Measurements from ENCODE around the gene RTTN. TPM values are rescaled to one million over a fixed set of nuclear protein-coding genes. Genes with fewer than 3 reads are reported as not detected.

Gene RTTN
- total RNA-seq, 1 donor from 2014 or later, result 25.6 TPM

DNA sequence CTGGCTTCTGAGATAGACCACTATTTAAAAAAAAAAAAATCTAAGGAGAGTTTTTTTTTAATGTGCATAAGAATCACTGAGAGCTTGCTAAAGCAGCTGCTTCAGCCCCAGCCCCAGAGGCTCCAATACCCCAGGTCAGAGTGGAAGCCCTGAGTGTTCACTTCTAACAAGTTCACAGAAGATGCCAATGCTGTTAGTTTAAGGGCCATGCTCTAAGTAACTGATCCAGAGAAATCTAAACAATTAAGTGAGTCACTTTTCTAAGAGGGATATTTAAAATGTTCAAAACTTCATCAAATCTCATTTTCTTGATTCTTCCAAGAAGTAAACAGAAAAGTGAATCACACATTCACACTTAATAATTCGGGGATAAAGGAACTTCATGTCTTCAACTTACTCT is 131.4 kb downstream of the RTTN start:
- H3K9me3 Mint-ChIP-seq, result no peaks in the 10 kb centered on the region
- no peak for DNase-seq (ENCODE audit: low spot score in 2 of 2, unreplicated experiment in 2 of 2)
- H3K27ac Mint-ChIP-seq, result no peak overlapping the region
- no peak overlapping the region for H3K4me3 Mint-ChIP-seq
- peaks cover 4% of the 10 kb centered on the region for H3K4me1 Mint-ChIP-seq
- H3K36me3 Mint-ChIP-seq, result no peaks in the 10 kb centered on the region
- no peak for TF ChIP-seq CTCF (IDR thresholded peaks at IDR 0.05; ENCODE audit: unreplicated experiment)
- H3K27me3 Mint-ChIP-seq (ENCODE audit: low read depth), result no peaks in the 10 kb centered on the region

GRCh38 chr18:70073432-70073831 is 132.1 kb downstream of the RTTN start:
- Mint-ChIP-seq H3K4me3 (no peak overlapping the region), H3K36me3 (no peaks in the 10 kb centered on the region), H3K27me3 (ENCODE audit: low read depth) (no peaks in the 10 kb centered on the region), H3K9me3 (no peaks in the 10 kb centered on the region), H3K27ac (no peak overlapping the region), H3K4me1 (peaks cover 4% of the 10 kb centered on the region)
- no peak for TF ChIP-seq CTCF (IDR thresholded peaks at IDR 0.05; ENCODE audit: unreplicated experiment)
- no peak for DNase-seq (ENCODE audit: low spot score in 2 of 2, unreplicated experiment in 2 of 2)

DNA sequence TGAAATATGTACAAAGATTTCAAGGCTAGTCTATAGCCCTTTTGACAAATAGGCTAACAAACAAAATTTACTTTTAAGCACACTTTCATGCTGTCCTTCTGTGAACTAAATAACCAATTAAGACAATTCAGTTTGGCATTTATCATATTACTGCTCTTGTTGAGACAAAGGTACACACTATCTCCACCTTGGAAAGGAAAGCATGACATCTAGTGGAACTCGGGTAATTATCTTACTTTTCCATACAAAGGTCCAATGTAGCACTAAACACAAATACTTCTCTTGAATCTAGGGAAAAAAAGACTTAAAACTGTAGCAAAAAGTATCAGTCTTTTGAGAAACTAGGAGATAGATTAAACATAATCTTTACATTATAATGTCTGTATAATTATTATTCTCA is 132.8 kb downstream of the RTTN start:
- no peaks in the 10 kb centered on the region for H3K9me3 Mint-ChIP-seq
- no peak overlapping the region for H3K4me3 Mint-ChIP-seq
- no peak for DNase-seq (ENCODE audit: low spot score in 2 of 2, unreplicated experiment in 2 of 2)
- peaks cover 4% of the 10 kb centered on the region for H3K4me1 Mint-ChIP-seq
- no peaks in the 10 kb centered on the region for H3K27me3 Mint-ChIP-seq (ENCODE audit: low read depth)
- H3K27ac Mint-ChIP-seq, result no peak overlapping the region
- TF ChIP-seq CTCF (IDR thresholded peaks at IDR 0.05; ENCODE audit: unreplicated experiment), result no peak
- H3K36me3 Mint-ChIP-seq, result no peaks in the 10 kb centered on the region

GRCh38 chr18:70069965-70070364 is 135.5 kb downstream of the RTTN start:
- Mint-ChIP-seq H3K27me3 (ENCODE audit: low read depth) (no peaks in the 10 kb centered on the region), H3K4me1 (peaks cover 4% of the 10 kb centered on the region), H3K9me3 (no peaks in the 10 kb centered on the region), H3K4me3 (no peak overlapping the region), H3K27ac (no peak overlapping the region), H3K36me3 (no peaks in the 10 kb centered on the region)
- no peak for DNase-seq (ENCODE audit: low spot score in 2 of 2, unreplicated experiment in 2 of 2)
- TF ChIP-seq CTCF (IDR thresholded peaks at IDR 0.05; ENCODE audit: unreplicated experiment), result no peak

DNA sequence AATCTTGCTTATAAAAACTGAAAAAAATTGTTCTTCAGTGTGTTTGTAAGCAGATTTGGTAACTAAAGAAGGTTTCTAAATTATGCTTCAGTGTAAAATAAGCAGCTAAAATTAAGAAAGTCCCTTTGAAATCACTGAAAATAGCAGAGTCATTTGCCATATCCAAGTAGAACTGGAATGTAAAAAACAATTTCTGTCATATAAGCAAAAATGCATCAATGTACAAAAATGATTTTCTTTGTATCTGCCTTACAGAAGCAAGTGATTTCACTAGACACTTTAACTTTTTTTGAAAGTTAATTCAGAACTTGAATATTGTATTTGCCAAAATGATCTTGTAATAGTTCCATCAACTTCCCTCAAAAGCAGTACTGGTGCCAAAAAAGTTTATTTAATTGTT is 136.1 kb downstream of the RTTN start:
- no peaks in the 10 kb centered on the region for H3K9me3 Mint-ChIP-seq
- TF ChIP-seq CTCF (IDR thresholded peaks at IDR 0.05; ENCODE audit: unreplicated experiment), result no peak
- H3K36me3 Mint-ChIP-seq, result no peaks in the 10 kb centered on the region
- H3K27ac Mint-ChIP-seq, result no peak overlapping the region
- no peak for DNase-seq (ENCODE audit: low spot score in 2 of 2, unreplicated experiment in 2 of 2)
- H3K4me3 Mint-ChIP-seq, result no peak overlapping the region
- no peaks in the 10 kb centered on the region for H3K27me3 Mint-ChIP-seq (ENCODE audit: low read depth)
- peaks cover 4% of the 10 kb centered on the region for H3K4me1 Mint-ChIP-seq

DNA sequence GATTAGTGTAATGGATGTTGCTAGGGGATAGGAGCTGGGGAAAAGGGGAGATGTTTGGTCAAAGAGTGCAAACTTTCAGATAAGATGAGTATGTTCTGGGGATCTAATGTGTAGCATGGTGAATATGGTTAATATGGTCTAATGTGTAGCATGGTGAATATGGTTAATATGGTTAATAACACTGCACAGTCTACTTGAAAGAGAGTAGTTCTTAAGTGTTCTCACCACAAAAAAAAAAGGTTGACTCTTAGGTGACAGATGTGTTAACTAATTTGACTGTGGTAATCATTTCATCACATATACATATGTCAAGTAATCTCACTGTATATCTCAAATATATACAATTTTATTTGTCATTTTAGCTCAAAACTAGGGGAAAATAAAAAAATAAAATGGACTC is 136.5 kb downstream of the RTTN start:
- Mint-ChIP-seq H3K9me3 (no peaks in the 10 kb centered on the region), H3K4me3 (no peak overlapping the region), H3K36me3 (no peaks in the 10 kb centered on the region), H3K27ac (no peak overlapping the region), H3K27me3 (ENCODE audit: low read depth) (no peaks in the 10 kb centered on the region), H3K4me1 (peaks cover 4% of the 10 kb centered on the region)
- no peak for DNase-seq (ENCODE audit: low spot score in 2 of 2, unreplicated experiment in 2 of 2)
- no peak for TF ChIP-seq CTCF (IDR thresholded peaks at IDR 0.05; ENCODE audit: unreplicated experiment)

Measured in mesothelial cell of epicardium (in vitro differentiated cells).